Tibial nerve (tissue), 4 donors: ENCODE data around the gene SLC35A2. TPM values are rescaled to one million over a fixed set of nuclear protein-coding genes. Genes with fewer than 3 reads are reported as not detected.

ENCODE experiments used
- DNase-seq, 2 donors: peaks; one replicate each; pipeline ENCODE4 v3.0.0-alpha.2; 2019; ENCODE audit warnings: low spot score in 2 of 2
- H3K27ac ChIP-seq, 4 donors: fragments of 200-600 bp; sonication (generic) in 3 of 4; one replicate each; pipeline ENCODE4 v1.5.1; 2017 to 2019; ENCODE audit warnings: mild to moderate bottlenecking in 1 of 4
- H3K27me3 ChIP-seq, 2 donors: fragments of 200-600 bp; sonication (generic) in 1 of 2; one replicate each; pipeline versions ENCODE4 v1.5.1 to v1.6.0; 2017 to 2019
- H3K36me3 ChIP-seq, 3 donors: fragments of 200-600 bp; sonication (generic); one replicate each; pipeline ENCODE4 v1.5.1; 2018 to 2019
- H3K4me1 ChIP-seq, 4 donors: fragments of 200-600 bp; sonication (generic) in 3 of 4; one replicate each; pipeline ENCODE4 v1.5.1; 2017 to 2019
- H3K4me3 ChIP-seq, 4 donors: fragments of 200-600 bp; sonication (generic) in 3 of 4; one replicate each; pipeline ENCODE4 v1.5.1; 2017 to 2019; ENCODE audit warnings: mild to moderate bottlenecking in 1 of 4, moderate library complexity in 1 of 4
- H3K9me3 ChIP-seq, 4 donors: fragments of 200-600 bp; sonication (generic) in 3 of 4; one replicate each; pipeline ENCODE4 v1.5.1; 2017 to 2019
- EP300 ChIP-seq, 2 donors: sonication (generic); formaldehyde crosslinking; IDR thresholded peaks; one replicate each; pipeline ENCODE4 v1.6.1; 2017; ENCODE audit warnings: antibody characterized with exemption in 2 of 2, mild to moderate bottlenecking in 1 of 2
- POLR2A ChIP-seq, 2 donors: fragments of 450-650 bp; IDR thresholded peaks; one replicate each; pipeline ENCODE4 v1.6.1; 2017; ENCODE audit warnings: antibody characterized with exemption in 2 of 2, mild to moderate bottlenecking in 2 of 2, moderate library complexity in 2 of 2
- WGBS, 2 donors: methylation state at CpG; one replicate each; pipeline ENCODE4 v1.1.5; 2018; 5-methylcytosine and 5-hydroxymethylcytosine counted together
- total RNA-seq, 4 donors: library from RNA; depleted of rRNA; stranded (reverse); fragments of >200 nt; gene quantifications; one replicate each; pipeline ENCODE4 v1.1.0, GENCODE V29; 2016
- TF ChIP-seq, protein P1 (sequence below), 5 experiments: fragments of 200-600 bp in 3 of 5; fragments of 450-650 bp in 2 of 5; sonication (generic) in 3 of 5; IDR thresholded peaks; one replicate each; pipeline ENCODE4 v1.5.1; 2016 to 2019; ENCODE audit warnings: antibody characterized with exemption in 5 of 5, mild to moderate bottlenecking in 3 of 5, moderate library complexity in 2 of 5

Gene SLC35A2
- total RNA-seq, 4 donors from 2014 or later = 17.0 to 35.5 (median 17.1) TPM

DNA sequence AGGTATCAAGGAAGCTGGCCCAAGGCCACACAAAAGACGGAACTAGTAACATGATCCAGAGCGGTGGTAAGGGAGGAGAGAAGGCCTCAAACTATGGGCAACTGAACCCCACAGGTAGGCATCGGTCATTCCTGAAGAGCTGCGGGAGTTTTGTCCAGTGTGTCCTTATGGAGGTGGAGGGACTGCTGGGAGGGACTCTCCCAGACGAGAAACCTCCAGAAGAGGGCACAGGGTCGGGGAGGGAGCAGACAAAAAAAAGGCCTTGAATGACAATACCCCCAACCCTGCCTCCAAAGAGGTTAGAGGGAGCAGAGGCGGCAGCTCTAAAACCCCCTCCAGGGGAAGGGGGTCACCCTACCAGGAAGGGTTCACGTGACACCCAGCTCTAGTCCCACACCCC is 7.3 kb downstream of the SLC35A2 start:
- WGBS, 2 donors = 76 to 96% methylated on average over 4 to 8 of the region's 8 CpGs
- no peak for DNase-seq
- TF ChIP-seq EP300 (IDR thresholded peaks at IDR 0.05) (no peak), POLR2A (IDR thresholded peaks at IDR 0.05) (no peak)
- TF ChIP-seq, protein P1, sequence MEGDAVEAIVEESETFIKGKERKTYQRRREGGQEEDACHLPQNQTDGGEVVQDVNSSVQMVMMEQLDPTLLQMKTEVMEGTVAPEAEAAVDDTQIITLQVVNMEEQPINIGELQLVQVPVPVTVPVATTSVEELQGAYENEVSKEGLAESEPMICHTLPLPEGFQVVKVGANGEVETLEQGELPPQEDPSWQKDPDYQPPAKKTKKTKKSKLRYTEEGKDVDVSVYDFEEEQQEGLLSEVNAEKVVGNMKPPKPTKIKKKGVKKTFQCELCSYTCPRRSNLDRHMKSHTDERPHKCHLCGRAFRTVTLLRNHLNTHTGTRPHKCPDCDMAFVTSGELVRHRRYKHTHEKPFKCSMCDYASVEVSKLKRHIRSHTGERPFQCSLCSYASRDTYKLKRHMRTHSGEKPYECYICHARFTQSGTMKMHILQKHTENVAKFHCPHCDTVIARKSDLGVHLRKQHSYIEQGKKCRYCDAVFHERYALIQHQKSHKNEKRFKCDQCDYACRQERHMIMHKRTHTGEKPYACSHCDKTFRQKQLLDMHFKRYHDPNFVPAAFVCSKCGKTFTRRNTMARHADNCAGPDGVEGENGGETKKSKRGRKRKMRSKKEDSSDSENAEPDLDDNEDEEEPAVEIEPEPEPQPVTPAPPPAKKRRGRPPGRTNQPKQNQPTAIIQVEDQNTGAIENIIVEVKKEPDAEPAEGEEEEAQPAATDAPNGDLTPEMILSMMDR (IDR thresholded peaks at IDR 0.05) = no peak
- no peak overlapping the region for H3K4me3 ChIP-seq
- H3K27me3 ChIP-seq = no peaks in the 10 kb centered on the region
- peaks cover 0 to 8% (median 0%) of the 10 kb centered on the region in 4 donors for H3K4me1 ChIP-seq
- H3K36me3 ChIP-seq = peaks cover 0 to 57% (median 0%) of the 10 kb centered on the region in 3 donors
- H3K27ac ChIP-seq = no peak overlapping the region
- H3K9me3 ChIP-seq = no peaks in the 10 kb centered on the region

DNA sequence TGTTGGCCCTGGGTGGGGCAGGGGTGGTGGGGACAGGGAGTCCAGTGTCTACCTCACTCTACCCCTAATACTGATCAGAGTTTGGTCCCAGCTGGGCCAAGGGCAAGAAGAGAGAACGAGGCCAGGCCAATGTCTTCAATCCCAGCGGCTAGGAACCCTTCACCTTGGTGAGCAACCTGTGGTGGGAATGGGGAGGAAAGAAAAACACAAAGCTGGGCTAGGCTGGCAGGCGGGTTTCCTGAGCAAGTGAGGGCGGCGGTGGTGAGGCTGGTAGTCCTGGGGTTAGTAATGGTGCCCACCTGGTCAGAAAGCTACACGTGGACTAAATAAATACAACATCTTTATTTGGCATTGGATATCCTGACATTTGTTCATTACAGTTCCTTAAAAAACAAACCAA is 8.2 kb downstream of the SLC35A2 start:
- WGBS, 2 donors = 80 to 82% methylated on average over 6 of the region's 6 CpGs
- TF ChIP-seq POLR2A (IDR thresholded peaks at IDR 0.05) (no peak), EP300 (IDR thresholded peaks at IDR 0.05) (no peak)
- TF ChIP-seq, protein P1 (IDR thresholded peaks at IDR 0.05) = no peak
- no peak for DNase-seq
- H3K4me3 ChIP-seq = no peak overlapping the region
- no peaks in the 10 kb centered on the region for H3K9me3 ChIP-seq
- H3K27me3 ChIP-seq = no peaks in the 10 kb centered on the region
- no peak overlapping the region for H3K27ac ChIP-seq
- peaks cover 0 to 12% (median 0%) of the 10 kb centered on the region in 4 donors for H3K4me1 ChIP-seq
- H3K36me3 ChIP-seq = peaks cover 0 to 57% (median 0%) of the 10 kb centered on the region in 3 donors

DNA sequence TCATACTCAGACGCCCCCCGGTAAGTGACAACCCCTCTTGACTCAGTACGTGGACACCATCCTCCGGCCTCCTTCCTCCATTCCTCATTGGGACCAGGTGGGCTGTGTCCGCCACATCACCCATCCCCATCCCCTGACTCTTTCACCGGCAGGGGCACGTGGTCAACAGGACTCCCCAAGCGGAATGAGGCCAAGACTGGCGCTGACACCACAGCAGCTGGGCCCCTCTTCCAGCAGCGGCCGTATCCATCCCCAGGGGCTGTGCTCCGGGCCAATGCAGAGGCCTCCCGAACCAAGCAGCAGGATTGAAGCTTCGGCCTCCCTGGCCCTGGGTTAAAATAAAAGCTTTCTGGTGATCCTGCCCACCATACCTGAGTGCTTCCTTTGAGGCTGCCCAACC is 8.7 kb downstream of the SLC35A2 start:
- no peak overlapping the region for H3K27ac ChIP-seq
- peaks cover 0 to 57% (median 0%) of the 10 kb centered on the region in 3 donors for H3K36me3 ChIP-seq
- H3K4me1 ChIP-seq = peaks cover 0 to 12% (median 0%) of the 10 kb centered on the region in 4 donors
- DNase-seq = no peak
- H3K4me3 ChIP-seq = no peak overlapping the region
- no peaks in the 10 kb centered on the region for H3K9me3 ChIP-seq
- WGBS, 2 donors = 80% methylated on average over 8 of the region's 14 CpGs; no CpG with 5 or more reads in 1 of the 2 donors
- TF ChIP-seq POLR2A (IDR thresholded peaks at IDR 0.05) = no peak
- no peaks in the 10 kb centered on the region for H3K27me3 ChIP-seq

DNA sequence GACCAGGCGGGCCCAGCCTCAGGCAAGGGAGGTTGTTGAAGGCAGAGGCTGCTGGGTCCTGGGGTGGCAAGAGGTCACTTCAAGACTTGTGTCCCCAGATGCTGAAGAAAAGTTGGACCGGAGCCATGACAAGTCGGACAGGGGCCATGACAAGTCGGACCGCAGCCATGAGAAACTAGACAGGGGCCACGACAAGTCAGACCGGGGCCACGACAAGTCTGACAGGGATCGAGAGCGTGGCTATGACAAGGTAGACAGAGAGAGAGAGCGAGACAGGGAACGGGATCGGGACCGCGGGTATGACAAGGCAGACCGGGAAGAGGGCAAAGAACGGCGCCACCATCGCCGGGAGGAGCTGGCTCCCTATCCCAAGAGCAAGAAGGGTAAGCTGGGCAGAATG is 9.3 kb downstream of the SLC35A2 start:
- WGBS, 2 donors = 92 to 94% methylated on average over 20 of the region's 20 CpGs
- Histone ChIP-seq H3K4me1 (peaks cover 0 to 12% (median 0%) of the 10 kb centered on the region in 4 donors), H3K27ac (no peak overlapping the region), H3K9me3 (no peaks in the 10 kb centered on the region), H3K27me3 (no peaks in the 10 kb centered on the region), H3K4me3 (no peak overlapping the region), H3K36me3 (peaks cover 0 to 57% (median 0%) of the 10 kb centered on the region in 3 donors)
- DNase-seq = no peak
- TF ChIP-seq POLR2A (IDR thresholded peaks at IDR 0.05) = no peak
- TF ChIP-seq, protein P1 (IDR thresholded peaks at IDR 0.05) = no peak
- no peak for TF ChIP-seq EP300 (IDR thresholded peaks at IDR 0.05)

DNA sequence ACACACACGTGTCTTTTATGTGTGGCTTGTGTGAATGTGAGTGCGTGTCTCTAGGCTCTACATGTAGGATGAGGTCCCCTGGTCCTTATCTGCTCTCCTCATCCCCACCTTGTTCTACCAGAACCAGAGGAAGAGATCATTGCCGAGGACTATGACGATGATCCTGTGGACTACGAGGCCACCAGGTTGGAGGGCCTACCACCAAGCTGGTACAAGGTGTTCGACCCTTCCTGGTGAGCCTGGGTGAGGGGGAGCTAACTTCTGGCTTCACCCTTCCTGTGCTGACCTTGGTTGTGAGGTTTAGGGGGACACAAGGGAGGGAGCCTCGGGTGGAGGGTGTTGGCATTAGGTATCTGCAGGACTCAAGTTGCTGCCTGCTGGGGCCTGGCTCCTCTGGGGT is 10.4 kb downstream of the SLC35A2 start:
- 77 to 82% methylated on average over 4 to 7 of the region's 7 CpGs for WGBS, 2 donors
- H3K4me3 ChIP-seq = no peak overlapping the region
- peaks cover 0 to 50% (median 0%) of the 10 kb centered on the region in 3 donors for H3K36me3 ChIP-seq
- H3K27me3 ChIP-seq = no peaks in the 10 kb centered on the region
- H3K4me1 ChIP-seq = peaks cover 0 to 20% (median 4%) of the 10 kb centered on the region in 4 donors
- no peaks in the 10 kb centered on the region for H3K9me3 ChIP-seq
- TF ChIP-seq POLR2A (IDR thresholded peaks at IDR 0.05) (no peak), EP300 (IDR thresholded peaks at IDR 0.05) (no peak)
- TF ChIP-seq, protein P1 (IDR thresholded peaks at IDR 0.05) = no peak
- no peak for DNase-seq
- no peak overlapping the region for H3K27ac ChIP-seq

DNA sequence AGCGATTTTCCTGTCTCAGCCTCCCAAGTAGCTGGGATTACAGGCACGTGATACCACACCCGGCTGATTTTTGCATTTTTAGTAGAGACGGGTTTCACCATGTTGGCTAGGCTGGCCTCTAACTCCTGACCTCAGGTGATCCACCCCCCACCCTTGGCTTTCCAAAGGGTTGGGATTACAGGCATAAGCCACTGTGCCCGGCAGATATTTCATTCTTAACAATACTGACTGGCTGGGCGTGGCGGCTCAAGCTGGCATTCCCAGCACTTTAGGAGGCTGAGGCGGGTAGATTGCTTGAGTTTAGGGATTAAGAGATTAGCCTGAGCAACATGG is 12.4 kb downstream of the SLC35A2 start:
- 88% methylated on average over 7 to 8 of the region's 8 CpGs for WGBS, 2 donors
- TF ChIP-seq POLR2A (IDR thresholded peaks at IDR 0.05) = no peak
- no peak for TF ChIP-seq EP300 (IDR thresholded peaks at IDR 0.05)
- TF ChIP-seq, protein P1 (IDR thresholded peaks at IDR 0.05) = no peak
- no peaks in the 10 kb centered on the region for H3K27me3 ChIP-seq
- DNase-seq = no peak
- no peaks in the 10 kb centered on the region for H3K9me3 ChIP-seq
- H3K4me3 ChIP-seq = no peak overlapping the region
- H3K36me3 ChIP-seq = peaks cover 0 to 33% (median 0%) of the 10 kb centered on the region in 3 donors
- H3K27ac ChIP-seq = no peak overlapping the region
- peaks cover 0 to 21% (median 4%) of the 10 kb centered on the region in 4 donors for H3K4me1 ChIP-seq
